Smooth muscle cell of the brain vasculature (primary cell): ENCODE data around the gene FAAP20.

ENCODE experiments used
- DNase-seq: peaks from one replicate; pipeline ENCODE4 v3.0.0-alpha.2; 2012; ENCODE audit warnings: low read depth, low spot score

The FAAP20 gene

DNA sequence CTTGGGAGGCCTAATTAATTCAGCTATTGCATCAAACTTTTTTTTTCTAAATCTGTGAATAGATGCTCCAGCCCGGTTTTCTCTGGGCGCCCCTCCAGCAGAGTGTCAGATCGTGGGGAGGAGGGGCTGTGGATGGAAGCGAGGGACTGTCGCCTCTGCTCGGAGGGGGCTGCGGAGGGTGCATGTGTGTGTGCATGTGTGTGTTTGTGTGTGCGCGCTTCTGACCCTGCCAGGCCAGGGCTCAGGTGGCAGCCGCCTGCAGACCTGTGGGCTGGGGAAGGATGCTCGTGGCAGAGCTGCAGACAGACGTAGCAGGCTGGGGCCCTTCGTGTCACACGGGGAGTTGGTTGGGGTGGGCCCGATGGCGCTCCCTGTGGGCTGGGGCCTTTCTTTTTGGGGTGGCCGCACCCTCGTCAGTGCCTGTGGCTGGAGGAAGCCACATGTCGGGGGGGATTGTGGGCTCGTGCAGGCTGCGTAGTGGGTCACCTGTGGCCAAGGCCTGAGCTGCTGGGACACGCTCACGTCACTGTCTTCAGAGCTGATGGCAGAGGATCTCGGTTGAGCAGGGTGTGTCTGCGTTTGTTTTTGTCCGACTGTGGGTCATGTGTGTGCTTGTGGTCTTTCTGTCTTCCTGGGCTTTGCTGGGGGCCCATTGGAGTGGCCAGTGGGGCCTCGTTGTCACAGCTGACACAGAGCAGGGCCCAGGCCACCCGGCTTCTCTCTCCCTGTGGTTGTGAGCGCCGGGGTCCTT lies 36.4 kb upstream of the FAAP20 start:
- no peak for DNase-seq

GRCh38 chr1:2229911-2230731 lies 35.5 kb upstream of the FAAP20 start:
- DNase-seq, result no peak

GRCh38 chr1:2229037-2229864 lies 34.7 kb upstream of the FAAP20 start:
- DNase-seq, result no peak

DNA sequence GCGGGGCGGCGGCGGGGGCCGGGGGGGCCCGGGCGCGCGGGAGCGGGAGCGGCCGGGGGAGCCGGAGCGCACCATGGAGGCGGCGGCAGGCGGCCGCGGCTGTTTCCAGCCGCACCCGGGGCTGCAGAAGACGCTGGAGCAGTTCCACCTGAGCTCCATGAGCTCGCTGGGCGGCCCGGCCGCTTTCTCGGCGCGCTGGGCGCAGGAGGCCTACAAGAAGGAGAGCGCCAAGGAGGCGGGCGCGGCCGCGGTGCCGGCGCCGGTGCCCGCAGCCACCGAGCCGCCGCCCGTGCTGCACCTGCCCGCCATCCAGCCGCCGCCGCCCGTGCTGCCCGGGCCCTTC lies 34.1 kb upstream of the FAAP20 start:
- DNase-seq, result no peak

DNA sequence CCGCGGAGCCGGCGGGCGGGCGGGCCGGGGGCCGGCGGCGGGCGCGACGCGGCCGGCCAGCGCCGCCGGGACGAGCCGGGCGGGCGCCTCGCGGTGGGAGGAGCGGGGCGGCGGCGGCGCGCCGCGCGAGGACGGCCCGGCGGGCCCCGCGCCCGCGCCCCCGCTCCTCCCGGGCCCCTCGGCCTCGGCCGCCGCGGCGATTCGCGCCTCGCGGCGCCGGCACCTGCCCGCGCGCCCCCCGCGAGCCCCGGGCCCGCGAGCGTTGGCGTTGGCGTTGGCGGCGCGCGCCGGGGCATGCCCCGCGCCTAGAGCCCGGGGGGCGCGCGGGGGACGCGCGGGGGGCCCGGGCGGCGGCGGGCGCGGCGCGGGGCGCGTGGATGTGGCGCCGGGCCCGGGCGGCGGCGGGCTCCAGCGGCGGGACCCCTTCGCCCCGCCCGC lies 33.6 kb upstream of the FAAP20 start, which contains the start of gene SKI:
Gene SKI, plus strand, starts transcription at position 163 of the 438 bp plus-strand sequence. CDS start 448 bp downstream, outside the sequence.
- DNase-seq, result no peak

GRCh38 chr1:2227346-2228156 lies 33.0 kb upstream of the FAAP20 start:
- DNase-seq, result peak; percentile 93

GRCh38 chr1:2226525-2227345 lies 32.2 kb upstream of the FAAP20 start:
- DNase-seq, result no peak

DNA sequence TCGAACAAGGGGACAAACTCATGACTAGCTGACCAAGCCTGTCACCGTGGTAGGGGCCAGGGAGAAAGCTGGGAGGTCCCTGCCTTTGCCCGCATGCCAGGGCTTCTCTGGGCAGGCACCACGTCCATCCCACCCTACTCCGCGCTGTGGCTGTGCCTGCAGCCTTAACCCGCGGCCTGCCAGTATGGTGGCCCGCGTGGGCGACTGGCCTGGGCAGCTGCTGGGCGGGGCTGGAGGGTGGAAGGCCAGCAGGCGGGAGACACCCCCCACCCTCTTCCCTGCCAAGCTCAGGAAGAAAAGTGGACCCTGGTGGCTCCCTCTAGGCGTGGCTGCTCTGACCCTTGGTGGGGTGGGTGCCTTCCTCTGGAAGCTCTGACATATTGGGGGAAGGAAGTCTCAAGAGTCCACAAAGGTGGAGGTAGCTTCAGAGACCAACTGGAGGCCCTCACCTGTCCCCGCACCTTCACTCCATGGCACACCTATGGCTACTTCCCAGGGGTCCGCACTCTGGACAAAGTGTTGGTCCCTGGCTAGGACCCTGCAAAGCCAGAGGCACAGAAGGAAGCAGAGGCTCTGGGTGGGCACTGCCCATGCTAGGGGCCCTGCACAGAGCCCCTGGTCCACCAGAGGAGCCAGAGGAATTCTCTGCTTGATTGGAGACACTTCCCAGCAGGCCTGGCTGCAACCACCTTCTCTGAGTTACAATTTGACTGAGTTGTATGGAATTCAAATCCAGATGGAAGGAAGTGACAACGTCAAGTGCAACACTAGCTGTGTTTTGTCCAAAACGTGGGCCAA lies 30.3 kb upstream of the FAAP20 start:
- DNase-seq, result no peak

DNA sequence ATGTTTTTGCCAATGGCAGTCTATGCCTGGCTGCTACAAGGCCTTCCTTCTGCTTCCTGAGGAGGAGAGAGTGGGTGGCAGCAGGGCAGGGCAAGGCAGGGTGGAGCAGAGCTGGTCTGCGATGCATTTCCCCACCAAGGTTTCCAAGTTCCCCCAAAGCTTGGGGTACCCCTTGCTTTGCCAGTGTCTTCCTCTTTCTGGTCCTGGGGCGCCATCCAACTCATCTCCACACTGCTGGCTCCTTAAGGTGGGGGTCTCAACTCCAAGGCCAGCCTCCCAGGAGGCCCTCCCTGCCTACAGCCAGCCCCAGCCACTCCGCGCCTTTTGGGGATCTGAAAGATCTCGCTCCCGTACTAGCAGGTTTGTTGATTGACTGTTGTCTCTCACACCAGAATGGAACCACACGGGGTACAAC lies 29.6 kb upstream of the FAAP20 start:
- no peak for DNase-seq

DNA sequence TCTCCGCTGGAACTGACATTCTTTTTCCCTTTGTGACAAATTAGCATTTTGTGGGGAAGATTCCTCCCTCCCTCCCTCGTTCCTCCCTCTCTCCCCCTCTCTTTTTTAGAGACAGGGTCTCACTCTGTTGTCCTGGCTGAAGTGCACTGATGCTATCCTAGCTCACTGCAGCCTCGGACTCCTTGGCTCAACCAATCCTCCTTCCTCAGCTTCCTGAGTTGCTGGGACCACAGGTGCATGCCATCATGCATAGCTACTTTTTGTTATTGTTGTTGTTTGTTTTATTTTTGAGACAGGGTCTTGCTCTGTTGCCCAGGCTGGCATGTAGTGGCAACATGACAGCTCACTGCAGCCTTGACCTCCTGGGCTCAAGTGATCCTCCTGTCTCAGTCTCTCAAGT lies 26.7 kb upstream of the FAAP20 start:
- DNase-seq, result no peak

DNA sequence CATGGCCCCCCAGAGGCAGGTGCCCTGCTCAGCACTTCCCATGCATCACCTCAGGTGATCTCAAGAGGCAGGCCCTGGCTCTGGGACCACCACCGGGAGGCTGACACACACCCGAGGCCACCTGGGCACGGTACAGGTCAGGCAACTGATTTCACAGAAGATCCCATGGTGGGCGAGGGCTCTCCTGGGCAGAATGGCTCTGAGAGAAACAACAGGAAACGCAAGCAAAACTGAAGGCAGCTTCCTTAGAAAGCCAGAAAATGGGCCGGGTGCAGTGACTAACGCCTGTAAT lies 22.1 kb upstream of the FAAP20 start:
- DNase-seq, result no peak

DNA sequence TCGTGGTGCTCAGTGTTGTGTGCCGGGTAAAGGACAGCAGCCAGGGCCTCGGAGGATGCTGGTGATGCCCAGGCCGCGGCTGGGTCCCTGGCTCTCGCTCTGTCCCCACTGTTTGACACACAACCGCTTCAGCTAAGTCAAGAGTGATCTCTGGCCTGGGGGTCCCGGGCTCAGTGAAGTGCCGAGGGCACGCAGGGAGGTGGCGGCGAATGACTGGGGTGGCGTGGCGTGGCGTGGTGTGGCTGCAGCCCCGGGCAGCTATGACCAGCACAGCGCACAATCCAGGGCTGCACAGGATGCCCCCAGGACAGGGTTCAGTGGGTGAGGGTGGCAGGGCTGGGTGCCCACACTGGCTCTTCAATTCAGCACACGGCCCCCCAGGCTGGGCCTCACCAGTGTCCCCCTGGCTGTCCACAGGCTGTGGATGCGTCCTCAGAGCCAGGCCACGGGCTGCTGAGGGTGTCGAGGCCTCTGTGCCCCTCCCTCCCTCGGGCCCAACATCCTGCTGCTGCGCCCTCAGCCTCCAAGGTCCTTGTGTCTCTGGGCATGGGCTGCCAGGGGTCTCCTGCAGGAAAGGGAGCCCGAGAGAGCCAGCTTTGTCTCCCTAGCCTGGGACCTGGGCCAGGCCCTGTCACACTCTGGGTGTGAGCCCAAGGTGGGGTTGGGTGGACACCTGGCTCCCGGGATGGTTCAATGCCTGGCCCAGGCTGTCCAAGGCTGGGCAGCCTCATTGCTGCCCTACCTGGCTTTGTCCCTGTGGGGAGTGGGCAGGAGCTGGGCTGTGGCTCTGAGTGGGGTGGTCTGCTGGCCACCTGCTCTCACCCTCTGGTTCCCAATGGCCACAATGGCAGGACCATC lies 21.6 kb upstream of the FAAP20 start:
- no peak for DNase-seq

DNA sequence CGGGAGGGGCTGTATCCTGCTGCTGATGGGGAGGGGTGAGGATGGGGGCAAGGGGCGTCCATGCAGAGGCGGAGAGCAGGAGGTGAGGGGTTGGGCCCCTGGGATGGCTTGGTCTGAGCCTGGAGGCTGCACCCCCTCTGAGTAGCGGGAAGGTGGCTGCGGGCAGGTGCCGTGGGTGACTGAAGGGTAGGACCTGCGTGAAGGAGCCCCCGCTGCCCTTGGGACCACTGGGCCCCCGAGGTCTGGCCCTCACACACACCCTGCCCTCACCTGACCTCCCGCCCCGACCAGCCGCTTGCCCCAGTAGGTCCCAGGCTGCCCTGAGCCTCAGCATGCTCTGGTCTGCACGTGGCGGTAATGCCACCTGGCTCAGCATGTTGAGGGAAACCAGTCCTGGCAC lies 20.8 kb upstream of the FAAP20 start:
- no peak for DNase-seq

DNA sequence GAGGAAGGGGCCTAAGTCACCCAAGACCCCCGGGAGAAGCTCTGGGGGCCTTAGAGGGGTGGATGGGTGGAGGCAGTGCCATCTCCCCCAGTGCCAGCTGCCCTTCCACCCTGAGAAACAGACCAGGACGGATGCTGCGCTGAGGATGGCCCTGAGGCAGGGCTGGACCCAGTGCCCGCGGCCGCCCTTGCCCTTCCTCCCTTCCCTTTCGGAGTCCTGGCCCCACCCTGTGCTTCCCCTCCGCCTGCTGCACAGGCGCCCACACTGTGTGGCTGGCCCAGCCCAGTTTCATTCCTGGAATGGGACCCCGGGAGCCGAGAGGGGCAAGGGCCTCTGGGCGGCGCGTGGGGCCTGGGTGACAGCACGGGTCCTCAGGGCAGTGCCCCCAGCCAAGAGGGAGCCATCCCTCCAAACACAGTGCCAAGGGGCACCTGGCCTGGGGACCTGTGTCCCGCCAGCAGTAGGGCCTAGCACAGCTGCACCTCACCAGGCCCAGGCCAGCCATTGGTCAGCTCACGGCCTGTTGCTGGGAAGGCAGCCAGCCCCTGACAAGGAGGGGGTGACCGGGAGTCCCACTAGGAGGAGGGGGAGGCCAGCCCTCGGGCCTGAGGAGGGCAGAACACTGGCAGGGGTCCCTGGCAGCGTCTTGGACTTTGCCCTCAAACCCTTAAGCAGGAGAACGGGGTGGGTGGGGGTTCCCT lies 20.1 kb upstream of the FAAP20 start:
- no peak for DNase-seq

- no peak for DNase-seq
These were observed 19.3 kb upstream of the FAAP20 start for GRCh38 chr1:2213576-2214505.

DNA sequence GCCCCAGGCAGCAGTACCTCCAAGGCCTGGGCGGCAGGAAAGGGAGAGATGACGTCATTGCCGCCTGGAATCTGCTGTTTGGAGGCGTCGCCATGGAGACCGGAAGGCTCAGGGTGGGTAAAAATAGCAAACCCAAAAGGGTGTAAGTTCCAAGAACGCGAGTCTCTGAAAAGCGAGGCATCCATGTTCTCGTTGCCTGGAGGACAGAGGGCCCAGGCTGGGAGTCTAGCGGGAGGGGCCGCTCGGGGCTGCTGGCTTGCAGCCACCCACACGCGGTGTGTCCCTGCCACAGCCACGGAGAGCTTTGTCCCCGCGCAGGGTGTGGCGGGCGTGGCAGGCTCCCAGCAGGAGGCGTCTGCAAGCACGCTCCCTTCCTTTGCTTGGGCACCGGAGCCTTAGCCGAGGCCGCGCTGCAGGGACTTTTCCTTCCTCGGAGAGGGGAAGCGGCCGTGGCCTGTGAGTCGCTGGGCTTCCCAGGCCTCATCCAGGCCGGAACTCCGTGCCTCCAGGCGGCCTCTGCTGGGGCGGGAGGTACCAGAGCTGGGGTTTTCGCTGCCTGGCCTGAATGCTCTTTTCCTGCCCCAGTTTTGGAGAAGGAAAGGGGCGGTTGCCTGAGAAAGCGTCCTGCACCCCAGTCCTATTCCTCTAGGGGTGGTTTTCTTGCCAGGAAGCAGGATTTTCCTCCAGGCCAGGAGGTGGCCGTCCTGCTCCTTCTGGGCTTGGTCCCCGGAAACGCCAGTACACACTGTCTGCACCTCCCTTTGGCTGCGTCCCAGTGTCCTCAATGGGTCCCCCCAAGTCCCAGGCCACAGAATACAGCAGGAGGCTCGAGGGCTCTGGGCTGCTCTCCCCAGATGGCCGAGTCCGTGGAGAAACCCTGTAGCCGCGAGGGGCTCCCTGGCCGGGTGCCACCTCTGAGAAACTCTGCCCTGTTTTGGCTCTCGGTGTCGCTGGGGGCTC lies 18.2 kb upstream of the FAAP20 start:
- peak; percentile 95 for DNase-seq
